Endometrial microvascular endothelial cells (primary cell): ENCODE measurements around the gene SCD5. TPM values are rescaled to one million over a fixed set of nuclear protein-coding genes. Genes with fewer than 3 reads are reported as not detected.

ENCODE experiments used
- in situ Hi-C: cut with HindIII; loops from 2 replicates; pipeline ENCODE4 v1.10.0; 2017; ENCODE audit warnings: low sequenced_read_pairs, low pct_unique_long_range_greater_than_20kb; ENCODE audit errors: inconsistent ontology term
- total RNA-seq: library from RNA; depleted of rRNA; stranded (reverse); fragments of >200 nt; gene quantifications from one replicate; pipeline ENCODE4 v1.2.3, GENCODE V29; 2015; ENCODE audit errors: inconsistent ontology term

The SCD5 gene
- total RNA-seq, 1 donor from 2014 or later: 30.7 TPM

DNA sequence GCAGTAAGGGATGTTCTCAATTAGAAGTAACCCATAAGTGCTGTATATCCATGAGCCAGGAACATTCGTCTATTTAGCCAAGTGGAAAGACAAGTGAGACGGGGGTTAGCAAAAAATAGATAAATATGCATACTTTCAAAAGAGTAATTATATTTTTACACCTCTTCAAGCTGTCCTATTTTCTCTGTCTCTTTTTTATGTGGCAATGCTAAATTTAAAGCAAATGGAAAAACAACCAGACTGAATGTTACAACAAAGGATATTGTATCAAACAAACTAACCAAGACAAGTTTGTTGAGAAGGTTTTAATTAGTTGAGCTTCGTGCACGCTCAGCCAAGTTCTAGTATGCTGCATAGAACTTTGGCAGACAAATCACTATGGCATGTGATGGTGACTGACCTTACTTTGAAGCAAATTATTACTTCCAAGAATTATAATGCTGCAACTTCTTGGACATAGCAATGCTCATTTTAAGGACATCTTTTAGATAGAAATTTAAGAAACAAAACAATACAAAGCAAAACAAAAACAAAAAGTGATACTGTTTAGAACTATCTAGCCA is 175.4 kb downstream of the SCD5 start:
- in situ Hi-C loops: no loop called here

DNA sequence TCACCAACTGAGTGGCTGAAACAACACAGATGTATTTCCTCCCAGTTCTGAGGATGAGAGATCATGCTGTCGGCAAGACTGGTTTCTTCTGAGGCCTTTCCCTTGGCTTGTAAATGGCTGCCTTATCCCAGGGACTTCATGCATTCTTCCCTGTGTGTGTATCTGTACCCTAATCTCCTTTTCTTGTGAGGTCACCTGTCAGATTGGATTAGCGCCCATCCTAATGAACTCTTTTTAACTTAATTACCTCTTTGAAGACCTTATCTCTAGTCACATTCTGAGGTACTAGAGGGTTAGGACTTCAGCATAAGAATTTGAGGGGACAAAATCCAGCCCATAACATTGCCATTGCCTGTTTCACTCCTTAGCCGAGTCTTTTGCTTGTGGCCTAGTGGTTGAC is 177.3 kb downstream of the SCD5 start:
- in situ Hi-C loops: no loop called here

DNA sequence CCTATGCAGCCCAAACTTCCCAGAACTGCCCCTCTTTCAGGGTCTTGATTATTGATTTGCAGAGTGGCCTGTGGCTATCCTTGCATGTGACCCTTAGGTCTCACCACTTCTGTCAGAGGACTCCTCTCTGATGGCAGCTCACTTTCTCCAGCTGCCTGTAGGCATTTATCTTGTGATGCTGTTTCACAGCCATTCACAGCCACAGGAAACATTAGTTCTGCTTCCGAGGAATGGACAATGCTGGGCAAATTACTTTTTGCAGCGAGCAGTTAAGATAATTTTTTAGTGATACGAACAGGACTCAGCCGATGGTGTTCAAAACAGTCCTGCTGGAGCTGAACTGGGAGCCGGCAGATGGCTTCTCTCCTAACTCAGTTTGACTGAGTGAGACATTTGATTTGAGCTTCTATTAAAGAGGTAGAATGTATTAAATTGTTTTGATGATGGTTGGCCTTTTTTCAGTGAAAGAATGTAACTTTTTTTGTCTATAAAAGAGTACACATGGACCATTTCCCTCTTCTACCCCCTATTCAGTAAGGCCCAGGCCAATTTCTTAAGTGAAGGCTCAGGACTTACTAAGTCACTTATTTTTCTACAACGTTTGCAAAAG is 178.4 kb downstream of the SCD5 start:
- in situ Hi-C loops: no loop called here

DNA sequence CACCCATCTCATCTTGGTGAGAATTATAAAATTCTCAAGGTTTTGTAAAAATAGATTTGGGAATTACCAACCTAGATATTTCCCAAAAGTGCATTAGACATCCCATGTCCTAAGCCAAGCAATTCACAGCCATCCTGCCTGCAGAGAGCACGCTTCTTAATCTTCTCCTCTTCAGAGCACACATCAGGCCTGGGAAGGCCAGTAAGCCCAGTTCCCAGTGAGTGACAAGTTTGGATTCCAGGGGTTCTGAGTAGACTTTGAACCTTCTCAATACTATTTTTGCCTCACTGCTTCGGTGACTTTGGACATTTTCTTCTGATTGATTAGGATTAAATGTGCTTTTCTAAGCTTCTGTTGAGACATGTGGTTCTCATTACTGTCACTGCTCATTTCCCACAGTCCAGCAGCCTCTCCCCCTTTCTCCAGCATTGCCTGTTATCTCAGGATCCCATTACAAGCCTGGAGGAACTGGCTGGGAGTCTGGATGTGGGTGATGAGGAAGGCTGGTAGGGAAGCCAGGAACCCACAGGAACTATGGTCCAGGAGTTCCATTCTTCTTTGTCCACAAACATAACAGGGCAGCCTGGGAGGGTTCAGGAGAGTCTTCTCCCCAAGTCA is 180.4 kb downstream of the SCD5 start:
- in situ Hi-C loops: no loop called here

DNA sequence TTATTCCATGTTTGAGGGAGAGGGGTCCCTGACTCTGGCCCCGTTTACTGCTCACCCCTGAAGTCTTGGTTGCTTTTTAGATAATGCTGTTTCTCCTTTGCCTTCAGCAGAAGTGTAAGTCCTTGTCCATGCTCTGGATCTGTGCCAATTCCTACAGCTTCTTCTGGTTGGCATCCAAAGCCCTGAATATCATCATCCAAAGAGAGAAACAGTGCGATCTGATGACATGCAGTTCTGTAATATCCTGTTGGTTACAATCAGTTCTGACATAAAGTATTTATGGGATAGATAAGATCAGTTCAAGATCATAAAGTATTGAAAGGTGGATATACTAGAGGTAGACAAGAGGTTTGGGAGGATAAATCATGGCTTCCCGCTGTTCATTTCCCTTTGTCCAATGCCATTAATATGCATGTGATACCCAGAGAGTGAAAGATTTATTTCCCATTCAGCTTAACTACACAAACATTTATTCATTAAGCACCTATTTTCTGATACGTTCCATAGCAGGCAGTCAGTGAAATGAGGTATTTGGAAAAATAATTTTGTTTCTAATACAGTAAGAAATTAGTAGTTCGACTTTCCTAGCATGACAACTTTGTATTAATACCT is 183.7 kb downstream of the SCD5 start:
- in situ Hi-C loops: no loop called here

DNA sequence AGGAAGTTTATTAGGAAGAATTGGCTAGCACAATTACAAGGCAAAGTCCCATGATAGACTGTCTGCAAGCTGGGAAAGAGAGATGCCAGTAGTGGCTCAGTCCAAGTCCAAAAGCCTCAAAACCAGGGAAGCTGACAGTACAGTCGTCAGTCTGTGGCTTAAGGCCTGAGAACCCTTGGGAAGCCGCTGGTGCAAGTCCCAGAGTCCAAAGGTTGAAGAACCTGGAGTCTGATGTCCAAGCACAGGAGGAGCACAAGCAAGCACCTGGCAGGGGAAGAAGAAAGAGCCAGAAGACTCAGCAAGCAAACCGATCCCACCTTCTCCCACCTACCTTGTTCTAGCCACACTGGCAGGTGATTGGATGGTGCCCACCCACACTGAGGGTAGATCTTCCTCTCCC is 185.5 kb downstream of the SCD5 start:
- in situ Hi-C loops: no loop called here

DNA sequence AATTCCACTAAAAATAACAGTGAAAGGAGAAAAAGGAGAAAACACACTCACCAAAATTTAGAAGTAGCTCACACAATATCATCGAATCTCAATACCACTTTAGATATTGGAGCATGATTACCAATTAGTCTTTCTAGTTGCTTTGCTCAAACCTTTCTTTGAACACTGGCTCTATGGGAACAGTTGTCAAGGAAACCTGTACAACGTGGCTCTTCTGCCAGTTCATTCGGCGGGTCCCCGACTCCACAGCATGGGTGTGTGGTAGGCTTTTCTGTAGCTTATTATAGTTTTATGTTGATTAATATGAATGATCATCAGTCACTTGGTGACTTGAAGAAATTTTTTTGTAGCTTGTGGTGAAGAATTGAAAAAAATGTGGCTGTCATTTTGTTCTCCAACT is 186.6 kb downstream of the SCD5 start:
- in situ Hi-C loops: no loop called here

DNA sequence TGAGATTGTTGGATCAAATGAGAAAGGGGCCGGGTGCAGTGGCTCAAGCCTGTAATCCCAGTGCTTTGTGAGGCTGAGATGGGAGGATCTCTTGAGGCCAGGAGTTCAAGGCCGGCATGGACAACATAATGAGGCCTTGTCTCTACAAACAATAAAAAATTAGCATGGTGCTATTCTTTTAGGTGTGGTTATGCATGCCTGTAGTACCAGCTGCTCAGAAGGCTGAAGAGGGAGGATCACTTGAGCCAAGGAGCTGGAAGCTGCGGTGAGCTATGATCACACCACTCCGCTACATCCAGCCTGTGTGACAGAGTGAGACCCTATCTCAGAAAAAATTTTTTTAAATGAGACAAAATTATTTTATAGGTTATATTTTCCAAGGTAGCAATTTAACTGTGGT is 187.1 kb downstream of the SCD5 start:
- in situ Hi-C loops: no loop called here

DNA sequence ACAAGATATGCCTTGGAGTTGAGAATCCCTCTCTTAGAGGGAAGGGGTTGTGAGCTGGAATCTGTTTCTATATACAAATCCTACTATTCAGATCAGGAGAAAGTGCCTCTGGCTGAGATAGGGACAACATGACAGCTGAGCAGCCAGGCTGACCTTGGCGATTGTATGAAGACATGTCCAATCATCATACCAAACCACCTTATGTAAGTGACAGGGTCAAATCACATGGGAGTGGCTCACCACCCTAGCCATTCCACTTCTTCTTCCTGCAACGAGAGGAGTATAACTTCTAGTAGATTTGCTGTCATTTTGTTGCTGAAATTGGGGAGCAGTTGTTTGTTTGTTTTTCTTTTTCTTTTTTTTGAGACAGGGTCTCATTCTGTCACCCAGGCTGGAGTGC is 188.6 kb downstream of the SCD5 start:
- in situ Hi-C loops: no loop called here

DNA sequence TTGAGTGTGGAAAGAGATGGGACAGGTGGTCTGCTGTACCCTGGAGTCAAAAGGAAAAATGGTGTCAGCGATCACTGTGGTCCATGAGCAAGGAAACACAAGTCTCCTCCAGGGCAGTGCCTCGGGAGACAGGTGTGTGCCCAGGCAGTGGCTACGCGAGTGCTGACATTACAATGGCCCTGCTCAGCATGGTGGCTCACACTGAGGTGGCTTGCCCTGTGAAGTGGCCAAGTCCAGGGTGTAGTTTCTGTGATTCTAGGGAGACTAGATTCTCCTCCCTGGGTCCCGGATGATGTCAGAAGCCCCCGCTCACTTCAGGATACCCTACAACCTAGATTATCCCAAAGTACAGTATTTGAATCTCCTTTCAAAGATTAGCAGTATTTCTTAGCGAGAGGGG is 192.0 kb downstream of the SCD5 start:
- in situ Hi-C loops: no loop called here

DNA sequence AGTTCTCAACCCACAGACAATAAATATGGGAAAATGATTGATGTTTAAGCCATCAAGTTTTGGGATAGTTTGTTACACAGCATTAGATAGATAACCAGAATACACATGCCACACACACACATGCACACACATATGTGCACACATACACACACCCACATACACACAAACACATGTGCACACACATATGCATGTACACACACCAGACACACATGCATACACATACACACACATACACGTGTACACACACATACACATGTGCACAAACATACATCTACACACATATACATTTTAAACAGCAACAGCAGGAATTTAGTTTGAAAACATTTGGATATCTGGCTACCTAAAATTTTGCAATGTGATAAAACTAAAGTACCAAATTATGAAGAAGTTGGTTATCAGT is 194.1 kb downstream of the SCD5 start:
- in situ Hi-C loops: no loop called here

DNA sequence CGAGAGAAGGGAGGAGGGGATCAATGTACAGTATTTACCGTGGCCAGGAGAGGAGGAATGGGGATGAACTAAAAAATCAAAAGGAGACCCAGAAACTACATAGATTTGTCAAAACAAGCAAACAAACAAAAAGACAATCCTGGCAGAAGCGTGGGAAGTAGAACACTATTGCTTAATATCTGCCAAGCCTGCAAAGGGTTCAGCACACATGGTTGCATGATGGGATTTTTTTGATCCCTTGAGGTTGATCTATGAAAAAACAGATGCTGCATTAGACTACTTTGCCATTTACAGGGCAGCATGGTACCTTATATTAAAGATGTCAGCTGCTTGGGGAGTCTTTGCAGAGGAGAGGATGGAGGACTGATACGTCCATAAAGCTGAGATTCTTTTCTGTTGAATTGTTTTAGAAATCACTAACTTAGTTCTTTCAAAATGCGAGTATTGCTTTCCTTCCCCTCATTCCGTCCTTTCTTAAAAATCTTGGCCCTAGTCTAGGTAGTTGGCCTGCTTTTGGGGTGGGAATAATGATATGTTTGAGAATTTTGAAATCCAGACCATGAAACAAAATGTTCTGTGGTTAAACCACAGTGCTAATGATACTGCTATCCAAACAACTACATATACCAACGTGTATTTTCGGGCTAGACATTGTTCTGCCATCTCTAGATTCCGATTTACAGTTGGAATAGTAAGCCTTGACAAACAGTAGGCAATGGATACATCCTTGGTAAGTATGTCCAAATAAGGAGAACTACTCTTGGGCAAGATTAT is 197.2 kb downstream of the SCD5 start:
- in situ Hi-C loops: no loop called here

DNA sequence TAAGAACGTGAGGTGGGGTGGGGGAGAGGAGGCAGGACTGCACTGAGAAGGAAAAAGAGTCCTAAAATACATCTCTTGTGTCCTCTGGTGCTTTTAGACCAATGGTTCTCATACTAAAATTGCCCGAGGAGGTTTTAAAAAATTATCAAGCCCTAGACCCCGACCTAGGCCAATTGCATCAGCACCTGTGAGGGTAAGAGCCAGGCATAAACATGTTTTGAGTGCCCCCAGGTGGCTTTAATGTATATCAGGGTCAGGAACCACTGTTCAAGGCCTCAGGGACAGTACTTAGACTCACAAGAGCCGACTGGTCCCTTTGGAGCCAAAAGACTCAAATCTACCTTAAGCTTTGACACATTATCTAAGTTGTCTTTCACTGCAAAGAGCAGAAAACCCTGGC is 199.3 kb downstream of the SCD5 start:
- in situ Hi-C loops: no loop called here

DNA sequence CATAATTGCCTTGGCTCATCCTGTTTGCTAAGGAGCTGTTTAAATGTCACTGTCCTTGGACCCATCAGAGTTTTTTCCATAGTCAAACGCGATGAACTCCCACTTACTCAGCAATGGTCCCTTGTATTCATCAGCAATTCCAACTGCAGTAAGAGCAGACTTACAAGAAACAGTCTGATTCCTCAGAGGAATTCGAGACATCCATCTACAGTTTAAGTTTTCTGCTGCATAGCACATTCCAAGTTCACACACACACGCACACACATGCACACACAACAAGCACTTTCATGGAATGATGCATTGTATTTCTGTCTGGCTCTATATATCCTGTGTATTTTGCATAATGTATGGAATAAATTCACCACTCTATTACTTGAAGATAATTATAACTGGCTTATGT is 204.1 kb downstream of the SCD5 start:
- in situ Hi-C loops: no loop called here

DNA sequence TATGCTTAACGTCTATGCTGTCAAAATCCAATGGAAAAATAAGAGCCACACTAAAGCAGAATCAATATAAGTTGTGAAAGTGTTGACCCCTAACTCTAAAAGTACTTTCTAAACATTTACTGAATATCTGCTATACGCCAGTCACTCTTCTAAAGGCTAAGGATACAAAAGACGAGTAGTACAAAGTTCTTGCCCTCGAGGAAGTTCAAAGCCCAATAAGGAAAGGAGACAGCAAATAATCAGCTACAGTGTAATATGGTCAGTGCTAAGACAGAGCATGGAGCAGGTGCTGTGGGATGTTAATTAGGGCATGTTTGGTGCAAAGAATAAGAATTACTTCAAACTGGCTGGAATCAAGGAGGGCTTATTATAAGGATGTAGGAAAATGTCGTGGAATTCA is 205.2 kb downstream of the SCD5 start:
- in situ Hi-C loops: no loop called here

DNA sequence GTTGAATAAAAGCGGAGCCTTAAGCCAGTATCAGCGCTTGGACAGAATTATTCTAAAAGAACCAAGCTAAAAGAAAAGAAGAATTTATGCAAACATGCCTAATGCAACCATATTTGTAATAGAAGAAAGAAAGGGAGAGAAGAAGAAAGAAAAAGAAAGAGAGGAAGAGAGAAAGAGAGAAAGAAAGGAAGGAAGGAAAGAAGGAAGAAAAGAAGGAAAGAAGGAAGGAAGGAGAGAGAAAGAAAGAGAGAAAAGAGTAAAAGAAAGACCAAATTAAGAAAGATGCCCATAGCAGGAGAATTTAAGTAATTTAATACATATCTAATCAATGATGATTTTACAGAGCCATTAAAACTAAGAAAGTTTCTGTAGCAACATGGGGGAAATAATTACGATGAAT is 206.0 kb downstream of the SCD5 start:
- in situ Hi-C loops: no loop called here

DNA sequence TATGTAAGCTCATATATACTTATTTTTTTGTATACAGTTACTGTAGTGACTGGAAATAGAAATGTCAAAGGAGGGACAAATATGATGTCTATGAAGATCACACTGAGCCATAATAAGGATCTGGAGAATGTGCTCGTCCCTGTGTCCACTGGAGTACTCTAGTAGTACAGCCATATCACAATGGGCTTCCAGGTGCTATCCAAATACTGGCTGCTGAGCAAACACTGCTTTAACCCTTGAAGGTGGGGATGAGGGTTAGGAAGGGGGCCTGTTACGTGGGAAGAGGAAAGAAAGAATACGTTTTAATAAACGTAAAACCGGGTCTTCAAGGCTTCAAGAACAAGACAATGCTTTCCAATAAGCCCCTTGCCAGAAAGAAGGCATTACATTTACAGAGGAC is 207.0 kb downstream of the SCD5 start:
- in situ Hi-C loops: no loop called here

DNA sequence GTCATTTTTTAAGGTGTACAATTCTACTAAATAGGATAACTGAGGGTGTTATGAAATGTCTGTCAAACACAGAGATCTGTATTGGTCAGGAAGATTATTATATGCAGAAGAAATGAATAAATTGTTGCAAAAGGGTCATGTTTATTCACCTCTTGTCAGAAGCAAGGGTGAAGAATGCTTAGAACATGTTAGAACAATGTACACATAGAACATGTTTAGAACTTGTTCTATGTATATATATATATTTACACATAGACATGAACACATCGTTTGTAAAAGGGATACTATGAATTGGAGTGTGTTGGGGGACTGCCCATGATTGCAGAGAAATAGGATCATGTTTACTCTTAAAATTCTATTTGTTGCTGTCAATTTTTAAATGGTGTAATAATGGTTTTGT is 208.8 kb downstream of the SCD5 start:
- in situ Hi-C loops: no loop called here

DNA sequence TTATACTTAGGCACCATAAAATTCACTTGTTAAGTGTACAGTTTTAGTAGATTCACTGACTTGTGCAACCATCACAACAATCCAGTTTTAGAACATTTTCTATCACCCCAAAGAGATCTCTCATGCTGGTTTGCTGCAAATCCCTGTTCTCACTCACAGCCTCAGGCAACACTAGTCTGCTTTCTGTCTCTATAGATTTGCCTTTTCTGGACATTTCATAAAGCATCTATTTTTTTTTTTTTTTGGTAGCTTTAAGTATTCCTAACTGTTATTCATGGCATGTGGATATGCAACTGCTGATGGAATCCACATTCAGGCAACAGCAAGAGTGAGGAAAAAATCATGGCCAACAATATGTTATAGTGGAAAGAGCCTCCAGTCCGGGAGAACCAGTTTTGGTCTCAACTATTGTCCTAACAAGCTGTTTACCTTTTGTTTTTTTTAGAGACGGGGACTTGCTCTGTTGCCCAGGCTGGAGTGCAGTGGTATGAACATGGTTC is 209.8 kb downstream of the SCD5 start:
- in situ Hi-C loops: no loop called here
